Erythroblast (primary cell): Measurements from ENCODE around the gene ETS2.

ENCODE experiments used
- GATA1 ChIP-seq: IDR thresholded peaks from 2 replicates; pipeline ENCODE4 v1.6.1; 2011; ENCODE audit warnings: low read depth, mild to moderate bottlenecking, control low read depth, low read length, moderate library complexity
- POLR2A ChIP-seq: IDR thresholded peaks from 2 replicates; pipeline ENCODE4 v1.6.1; 2011; ENCODE audit warnings: mild to moderate bottlenecking, low read length

GRCh38 chr21:38849776-38850175 lies 44.0 kb downstream of the ETS2 start:
- TF ChIP-seq POLR2A, result no peak
- no peak for TF ChIP-seq GATA1
